ENCODE results near the gene IL31RA. TPM values are rescaled to one million over a fixed set of nuclear protein-coding genes. Genes with fewer than 3 reads are reported as not detected.

IL31RA gene
- total RNA-seq, 5 donors from 2014 or later (not counting 1 experiment from before 2014, with no cell fraction given) = not detected

DNA sequence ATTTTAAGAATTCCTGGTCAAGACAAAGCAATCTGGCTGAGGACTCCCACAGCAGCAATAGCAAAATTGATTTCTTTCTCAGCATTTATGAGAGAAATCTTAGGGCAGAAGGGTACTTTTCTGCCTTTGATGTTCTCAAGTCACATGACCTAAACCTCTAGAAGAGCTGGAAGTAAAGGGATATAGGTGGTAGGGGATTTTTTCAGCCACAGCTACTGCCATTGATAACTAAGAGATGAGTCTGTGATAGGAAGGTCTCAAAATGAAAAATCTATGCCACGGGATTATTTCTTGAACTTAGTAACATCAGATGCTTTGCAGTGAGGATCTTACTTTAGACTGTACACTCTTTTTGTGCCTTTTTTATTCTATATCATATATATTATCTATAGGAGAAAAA lies 108.1 kb downstream of the IL31RA start:
- Mint-ChIP-seq H3K36me3 (peaks cover 44% of the 10 kb centered on the region), H3K27ac (peak overlapping the region; percentile 52 to 64), H3K27me3 (no peaks in the 10 kb centered on the region), H3K9me3 (no peaks in the 10 kb centered on the region), H3K4me1 (peaks cover 14 to 23% (median 21%) of the 10 kb centered on the region in 3 donors), H3K4me3 (no peak overlapping the region)
- Histone ChIP-seq H3K36me3 (ENCODE audit: control insufficient read depth in 2 of 2, extremely low read depth in 1 of 2, insufficient read depth in 1 of 2, low read length in 1 of 2) (peaks cover 9 to 78% of the 10 kb centered on the region in 2 donors), H3K4me1 (ENCODE audit: control insufficient read depth in 1 of 2, extremely low read depth in 1 of 2, insufficient read depth in 2 of 2, low read length in 2 of 2) (no peaks in the 10 kb centered on the region), H3K27me3 (replicated peaks in 1 of 2; ENCODE audit: control insufficient read depth in 2 of 2, extremely low read depth in 1 of 2, insufficient read depth in 2 of 2, low read length in 1 of 2) (no peaks in the 10 kb centered on the region), H3K4me3 (ENCODE audit: control insufficient read depth in 1 of 2, extremely low read depth in 1 of 2, low read length in 1 of 2) (no peak overlapping the region), H3K27ac (ENCODE audit: low read length) (no peak overlapping the region), H3K9me3 (no peaks in the 10 kb centered on the region)
- no CpG with 5 or more reads among the region's 1 CpG for WGBS (ENCODE audit: insufficient coverage)
- ChIA-PET POLR2A (no interaction called here), CTCF (interaction anchor here in 1 of 2 donors (0.6 kb wide), 1 partner anchor 881 kb away, joined by 5 read pairs; no protein-coding TSS in a partner anchor)
- peak in 1 of 35 experiments; percentile 56 for DNase-seq
- ATAC-seq (replicated peaks in 1 of 4) = peak in 1 of 4 experiments; percentile 80

DNA sequence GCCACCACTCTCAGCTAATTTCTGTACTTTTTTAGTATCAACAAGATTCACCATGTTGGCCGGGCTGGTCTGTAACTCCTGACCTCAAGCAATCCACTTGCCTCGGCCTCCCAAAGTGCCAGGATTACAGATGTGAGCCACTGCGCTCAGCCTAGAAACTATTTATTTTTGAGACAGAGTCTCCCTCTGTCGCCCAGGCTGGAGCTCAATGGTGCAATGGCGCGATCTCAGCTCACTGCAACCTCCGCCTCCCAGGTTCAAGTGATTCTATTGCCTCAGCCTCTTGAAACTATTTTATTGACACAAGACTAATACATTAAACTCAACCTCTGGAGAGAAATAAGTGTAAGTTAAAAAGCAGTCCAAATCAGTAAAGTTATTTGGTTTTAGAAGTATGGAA lies 109.6 kb downstream of the IL31RA start:
- no peak overlapping the region for H3K27ac ChIP-seq (ENCODE audit: low read length)
- H3K9me3 ChIP-seq = no peaks in the 10 kb centered on the region
- no peaks in the 10 kb centered on the region for H3K9me3 Mint-ChIP-seq
- H3K4me3 ChIP-seq (ENCODE audit: control insufficient read depth in 1 of 2, extremely low read depth in 1 of 2, low read length in 1 of 2) = no peak overlapping the region
- H3K36me3 Mint-ChIP-seq = peaks cover 33% of the 10 kb centered on the region
- POLR2A ChIA-PET = interaction anchor here in 1 of 2 donors (0.6 kb wide), 2 partner anchors 33 to 90 kb away, joined by 3 read pairs; no protein-coding TSS in a partner anchor
- H3K27ac Mint-ChIP-seq = peak overlapping the region; percentile 11 to 22
- no peaks in the 10 kb centered on the region for H3K27me3 ChIP-seq (replicated peaks in 1 of 2; ENCODE audit: control insufficient read depth in 2 of 2, extremely low read depth in 1 of 2, insufficient read depth in 2 of 2, low read length in 1 of 2)
- DNase-seq (no peak), ATAC-seq (replicated peaks in 1 of 4) (no peak)
- no peak overlapping the region for H3K4me3 Mint-ChIP-seq
- CTCF ChIA-PET = interaction anchor here in 1 of 2 donors (1.0 to 2.2 kb wide), 3 partner anchors 19 to 240 kb away, joined by 3 to 12 read pairs (median 5); no protein-coding TSS in a partner anchor
- no peaks in the 10 kb centered on the region for H3K27me3 Mint-ChIP-seq
- H3K4me1 Mint-ChIP-seq = peaks cover 22 to 31% (median 30%) of the 10 kb centered on the region in 3 donors
- H3K4me1 ChIP-seq (ENCODE audit: control insufficient read depth in 1 of 2, extremely low read depth in 1 of 2, insufficient read depth in 2 of 2, low read length in 2 of 2) = no peaks in the 10 kb centered on the region
- 93% methylated on average over 3 of the region's 7 CpGs for WGBS (ENCODE audit: insufficient coverage)
- peaks cover 9 to 66% of the 10 kb centered on the region in 2 donors for H3K36me3 ChIP-seq (ENCODE audit: control insufficient read depth in 2 of 2, extremely low read depth in 1 of 2, insufficient read depth in 1 of 2, low read length in 1 of 2)

DNA sequence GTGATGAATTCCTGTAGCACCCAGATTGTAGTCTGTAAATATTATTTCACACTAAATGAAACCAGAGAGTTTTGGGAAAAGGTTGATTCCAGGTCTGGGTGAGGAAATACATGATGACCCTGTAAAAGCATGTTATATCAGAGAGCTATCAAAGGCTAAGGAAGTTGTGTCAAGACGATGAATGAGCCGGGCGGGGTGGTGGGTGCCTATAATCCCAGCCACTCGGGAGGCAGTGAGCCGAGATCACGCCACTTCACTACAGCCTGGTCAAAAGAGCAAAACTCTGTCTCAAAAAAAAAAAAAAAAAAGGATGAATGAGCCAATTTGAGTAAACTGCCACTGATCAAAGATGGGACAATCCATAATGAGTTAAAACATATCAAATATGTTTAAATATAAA lies 114.4 kb downstream of the IL31RA start:
- peaks cover 40% of the 10 kb centered on the region for H3K36me3 Mint-ChIP-seq
- no peak overlapping the region for H3K4me3 ChIP-seq (ENCODE audit: control insufficient read depth in 1 of 2, extremely low read depth in 1 of 2, low read length in 1 of 2)
- H3K4me1 ChIP-seq (ENCODE audit: control insufficient read depth in 1 of 2, extremely low read depth in 1 of 2, insufficient read depth in 2 of 2, low read length in 2 of 2) = peaks cover 0 to 9% of the 10 kb centered on the region in 2 experiments
- no peaks in the 10 kb centered on the region for H3K9me3 ChIP-seq
- POLR2A ChIA-PET = interaction anchor here in 1 of 2 donors (0.5 kb wide), 1 partner anchor 23 kb away, joined by 9 read pairs; no protein-coding TSS in a partner anchor
- H3K4me3 Mint-ChIP-seq = no peak overlapping the region
- peaks cover 41 to 49% (median 47%) of the 10 kb centered on the region in 3 donors for H3K4me1 Mint-ChIP-seq
- no peaks in the 10 kb centered on the region for H3K9me3 Mint-ChIP-seq
- H3K27me3 ChIP-seq (replicated peaks in 1 of 2; ENCODE audit: control insufficient read depth in 2 of 2, extremely low read depth in 1 of 2, insufficient read depth in 2 of 2, low read length in 1 of 2) = no peaks in the 10 kb centered on the region
- H3K27me3 Mint-ChIP-seq = no peaks in the 10 kb centered on the region
- ATAC-seq (replicated peaks in 1 of 4) (no peak), DNase-seq (no peak)
- H3K27ac ChIP-seq (ENCODE audit: low read length) = no peak overlapping the region
- WGBS (ENCODE audit: insufficient coverage) = no CpG with 5 or more reads among the region's 6 CpGs
- H3K27ac Mint-ChIP-seq = peak overlapping the region in 1 of 2 donors; percentile 71
- H3K36me3 ChIP-seq (ENCODE audit: control insufficient read depth in 2 of 2, extremely low read depth in 1 of 2, insufficient read depth in 1 of 2, low read length in 1 of 2) = peaks cover 0 to 55% of the 10 kb centered on the region in 2 donors
- CTCF ChIA-PET = interaction anchor here in 1 of 2 donors (0.7 kb wide), 1 partner anchor 193 kb away, joined by 3 read pairs; no protein-coding TSS in a partner anchor

GRCh38 chr5:55966284-55966683 lies 115.1 kb downstream of the IL31RA start:
- CTCF ChIA-PET = interaction anchor here (0.6 to 0.7 kb wide), 2 partner anchors 18 to 192 kb away, joined by 3 read pairs; no protein-coding TSS in a partner anchor
- no peak overlapping the region for H3K4me3 Mint-ChIP-seq
- peaks cover 46 to 55% (median 50%) of the 10 kb centered on the region in 3 donors for H3K4me1 Mint-ChIP-seq
- no peak overlapping the region for H3K4me3 ChIP-seq (ENCODE audit: control insufficient read depth in 1 of 2, extremely low read depth in 1 of 2, low read length in 1 of 2)
- ATAC-seq (replicated peaks in 1 of 4) (no peak), DNase-seq (no peak)
- H3K27me3 Mint-ChIP-seq = no peaks in the 10 kb centered on the region
- peaks cover 3 to 11% of the 10 kb centered on the region in 2 experiments for H3K4me1 ChIP-seq (ENCODE audit: control insufficient read depth in 1 of 2, extremely low read depth in 1 of 2, insufficient read depth in 2 of 2, low read length in 2 of 2)
- peaks cover 0 to 48% of the 10 kb centered on the region in 2 donors for H3K36me3 ChIP-seq (ENCODE audit: control insufficient read depth in 2 of 2, extremely low read depth in 1 of 2, insufficient read depth in 1 of 2, low read length in 1 of 2)
- peak overlapping the region; percentile 3 to 60 for H3K27ac Mint-ChIP-seq
- peaks cover 36% of the 10 kb centered on the region for H3K36me3 Mint-ChIP-seq
- no peaks in the 10 kb centered on the region for H3K9me3 ChIP-seq
- POLR2A ChIA-PET = no interaction called here
- no peaks in the 10 kb centered on the region for H3K9me3 Mint-ChIP-seq
- H3K27ac ChIP-seq (ENCODE audit: low read length) = no peak overlapping the region
- no peaks in the 10 kb centered on the region for H3K27me3 ChIP-seq (replicated peaks in 1 of 2; ENCODE audit: control insufficient read depth in 2 of 2, extremely low read depth in 1 of 2, insufficient read depth in 2 of 2, low read length in 1 of 2)

GRCh38 chr5:55969956-55970355 lies 118.8 kb downstream of the IL31RA start:
- Histone ChIP-seq H3K4me1 (ENCODE audit: control insufficient read depth in 1 of 2, extremely low read depth in 1 of 2, insufficient read depth in 2 of 2, low read length in 2 of 2) (peaks cover 7 to 17% of the 10 kb centered on the region in 2 experiments), H3K4me3 (ENCODE audit: control insufficient read depth in 1 of 2, extremely low read depth in 1 of 2, low read length in 1 of 2) (no peak overlapping the region), H3K9me3 (no peaks in the 10 kb centered on the region), H3K36me3 (ENCODE audit: control insufficient read depth in 2 of 2, extremely low read depth in 1 of 2, insufficient read depth in 1 of 2, low read length in 1 of 2) (peaks cover 14 to 41% of the 10 kb centered on the region in 2 donors), H3K27me3 (replicated peaks in 1 of 2; ENCODE audit: control insufficient read depth in 2 of 2, extremely low read depth in 1 of 2, insufficient read depth in 2 of 2, low read length in 1 of 2) (no peaks in the 10 kb centered on the region), H3K27ac (ENCODE audit: low read length) (no peak overlapping the region)
- no peaks in the 10 kb centered on the region for H3K9me3 Mint-ChIP-seq
- ChIA-PET POLR2A (interaction anchor here in 1 of 2 donors (0.6 kb wide), 1 partner anchor 905 kb away, joined by 3 read pairs; no protein-coding TSS in a partner anchor), CTCF (interaction anchor here (0.5 to 1.3 kb wide), 4 partner anchors 12 to 193 kb away, joined by 3 to 5 read pairs (median 4); no protein-coding TSS in a partner anchor)
- peaks cover 37% of the 10 kb centered on the region for H3K36me3 Mint-ChIP-seq
- H3K27me3 Mint-ChIP-seq = no peaks in the 10 kb centered on the region
- no peak for DNase-seq
- H3K4me3 Mint-ChIP-seq = peak overlapping the region in 2 of 3 donors; percentile 1 to 31
- ATAC-seq (replicated peaks in 1 of 4) = no peak
- peaks cover 61 to 78% (median 67%) of the 10 kb centered on the region in 3 donors for H3K4me1 Mint-ChIP-seq
- H3K27ac Mint-ChIP-seq = peak overlapping the region; percentile 62 to 79
- WGBS (ENCODE audit: insufficient coverage) = no CpG with 5 or more reads among the region's 1 CpG

All from T-cell (primary cell).